Tibial nerve (tissue), 4 donors: ENCODE data around the gene CDKL2.

ENCODE experiments used
- CTCF ChIP-seq, 5 experiments: fragments of 200-600 bp in 3 of 5; fragments of 450-650 bp in 2 of 5; sonication (generic) in 3 of 5; IDR thresholded peaks; one replicate each; pipeline ENCODE4 v1.5.1; 2016 to 2019; ENCODE audit warnings: antibody characterized with exemption in 5 of 5, mild to moderate bottlenecking in 3 of 5, moderate library complexity in 2 of 5
- EP300 ChIP-seq, 2 donors: sonication (generic); formaldehyde crosslinking; IDR thresholded peaks; one replicate each; pipeline ENCODE4 v1.6.1; 2017; ENCODE audit warnings: antibody characterized with exemption in 2 of 2, mild to moderate bottlenecking in 1 of 2
- POLR2A ChIP-seq, 2 donors: fragments of 450-650 bp; IDR thresholded peaks; one replicate each; pipeline ENCODE4 v1.6.1; 2017; ENCODE audit warnings: antibody characterized with exemption in 2 of 2, mild to moderate bottlenecking in 2 of 2, moderate library complexity in 2 of 2

GRCh38 chr4:75655562-75655961 is 25.2 kb upstream of the CDKL2 start:
- TF ChIP-seq CTCF (IDR thresholded peaks at IDR 0.05) (no peak), POLR2A (IDR thresholded peaks at IDR 0.05) (no peak), EP300 (IDR thresholded peaks at IDR 0.05) (no peak)
